Stimulated activated CD4-positive, alpha-beta T cell treated with anti-CD3 and anti-CD28 coated beads, Interleukin-15, amount 100 ng/mL, for 24 hours (primary cell): ENCODE measurements around the gene MYO1B.
"Not testable (repeated sequence)": the region's sequence is repeated elsewhere in the genome, so short reads cannot be mapped to it uniquely, and the experiment has no call there.

Experiments
- DNase-seq: peaks from one replicate; pipeline ENCODE4 v3.0.0-alpha.2; 2020

Gene MYO1B

DNA sequence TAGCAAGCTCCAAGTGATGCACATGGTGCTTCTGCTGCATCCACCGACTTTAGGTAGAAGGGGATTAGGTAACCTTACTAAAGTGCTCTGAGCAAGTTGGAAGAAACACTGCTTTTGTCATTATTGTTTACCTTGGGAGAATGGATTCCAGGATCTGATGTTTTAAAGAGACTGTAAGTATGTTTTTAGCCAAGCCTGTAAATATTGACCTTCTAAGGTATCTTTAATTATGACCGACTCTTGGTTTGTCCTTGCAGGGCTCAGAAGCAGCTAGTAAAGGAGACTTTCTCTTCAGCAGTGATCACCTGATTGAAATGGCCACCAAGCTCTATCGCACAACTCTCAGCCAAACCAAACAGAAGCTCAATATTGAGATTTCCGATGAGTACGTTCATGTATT lies 170.7 kb downstream of the MYO1B start:
- no peak for DNase-seq

DNA sequence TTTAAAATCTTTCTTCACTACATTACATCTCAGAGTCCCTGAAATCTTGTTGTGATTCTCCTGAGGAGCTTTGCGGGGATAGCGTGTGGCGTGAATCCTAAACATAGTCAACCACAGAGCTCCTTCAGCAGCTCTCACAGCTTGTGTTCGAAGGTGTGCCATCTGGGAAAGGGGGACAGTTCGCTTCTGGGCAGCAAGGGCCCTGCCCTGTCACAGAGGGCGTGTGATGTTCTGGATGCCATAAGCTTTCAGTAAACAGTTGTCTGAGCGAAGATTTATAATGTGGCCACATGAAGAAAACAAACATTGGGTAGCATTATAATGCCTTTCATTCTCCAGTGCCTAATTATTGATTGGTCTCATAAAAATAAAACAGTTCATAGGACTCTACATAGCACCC lies 172.5 kb downstream of the MYO1B start:
- DNase-seq, result no peak

DNA sequence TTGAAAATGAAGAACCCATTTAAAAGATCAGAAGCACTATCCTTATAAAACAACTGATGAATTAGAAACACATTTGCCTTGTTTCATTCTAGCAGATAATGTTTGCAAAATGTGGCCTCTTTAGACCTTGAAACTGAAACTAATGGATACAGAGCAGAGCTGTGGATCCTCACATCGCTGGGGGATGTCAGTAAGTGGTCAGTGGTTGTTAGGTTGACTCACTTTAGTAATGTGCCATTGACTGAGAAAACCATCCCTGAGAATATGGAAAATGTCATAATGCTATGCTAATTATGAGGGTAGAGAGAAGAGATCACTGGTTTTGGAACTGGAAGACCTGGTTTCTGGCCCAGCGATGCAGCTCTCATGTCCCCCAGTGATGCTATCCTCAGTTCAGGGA lies 176.7 kb downstream of the MYO1B start:
- DNase-seq, result no peak

DNA sequence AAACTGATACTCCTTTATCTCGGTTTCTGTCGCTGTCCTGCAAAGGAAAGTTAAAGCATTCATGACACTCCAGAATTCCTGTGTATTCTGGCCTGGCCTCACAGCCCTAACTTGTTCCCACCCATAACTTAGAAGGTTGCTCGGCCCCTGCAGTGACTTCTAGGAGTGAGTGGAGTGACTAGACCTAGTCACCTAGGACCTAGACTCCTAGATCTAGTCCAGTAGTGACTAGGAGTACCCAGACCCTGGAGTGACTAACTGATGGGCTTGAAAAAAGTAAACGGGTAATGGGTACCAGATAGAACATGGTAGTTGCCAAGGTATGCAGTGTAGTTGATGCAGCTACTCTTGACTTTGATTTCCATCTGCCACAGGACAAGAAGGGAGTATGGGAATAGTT lies 181.8 kb downstream of the MYO1B start:
- DNase-seq, result no peak

DNA sequence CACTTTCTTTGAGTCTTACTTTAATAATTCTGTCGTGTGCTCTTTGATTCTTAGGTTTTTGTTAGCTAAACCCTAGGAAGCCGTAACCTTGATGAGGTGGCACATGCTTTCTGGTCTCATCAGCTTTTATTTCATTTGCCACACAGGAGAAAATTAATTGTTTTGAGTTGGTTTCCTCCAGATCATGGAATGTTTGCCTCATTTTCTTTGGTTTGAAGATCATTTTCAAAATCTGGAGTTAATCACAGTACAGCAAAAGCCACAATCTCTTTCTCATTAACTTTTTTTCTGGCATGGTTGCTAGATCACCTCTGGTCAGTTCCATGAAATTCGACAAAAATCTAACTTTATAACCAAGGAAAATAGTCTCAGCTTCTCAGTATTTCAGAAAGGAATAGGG lies 182.9 kb downstream of the MYO1B start:
- DNase-seq, result no peak

DNA sequence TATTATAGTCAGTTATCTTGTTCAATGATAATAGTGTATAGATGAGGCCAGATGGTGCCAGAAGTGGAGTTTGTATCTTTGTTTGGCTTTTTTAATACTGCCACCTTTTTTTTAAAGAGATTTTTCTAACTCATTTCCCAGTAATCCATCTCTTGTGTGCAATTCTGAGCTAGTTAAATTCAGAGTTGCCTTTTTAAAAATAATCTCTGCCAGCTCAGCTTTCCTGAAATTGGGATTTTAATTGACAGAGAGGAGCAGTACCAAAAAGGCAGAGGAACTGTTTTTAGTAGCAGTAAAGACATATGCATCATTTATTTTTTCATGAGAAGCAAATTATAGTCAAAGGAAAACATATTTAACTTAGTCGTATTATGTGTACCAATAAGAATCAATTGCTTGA lies 185.3 kb downstream of the MYO1B start:
- no peak for DNase-seq

DNA sequence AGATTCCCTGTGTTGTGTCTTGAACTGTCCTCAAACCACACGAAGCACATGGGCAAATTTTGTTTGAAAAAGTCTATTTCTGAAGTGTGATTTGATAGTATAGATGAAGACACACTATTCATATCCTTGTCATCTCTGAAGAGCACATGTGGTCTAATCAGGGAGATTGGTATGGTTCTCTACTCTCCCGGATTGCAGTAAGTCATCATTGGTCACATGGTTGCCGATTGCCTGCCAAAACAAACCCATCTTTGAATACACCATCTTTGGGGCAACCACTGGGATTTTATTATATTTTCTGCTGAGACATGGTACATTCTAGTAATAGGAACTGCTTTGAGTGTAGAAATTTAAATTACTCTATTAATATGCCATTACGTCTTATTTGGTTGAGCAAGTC lies 186.9 kb downstream of the MYO1B start:
- no peak for DNase-seq

DNA sequence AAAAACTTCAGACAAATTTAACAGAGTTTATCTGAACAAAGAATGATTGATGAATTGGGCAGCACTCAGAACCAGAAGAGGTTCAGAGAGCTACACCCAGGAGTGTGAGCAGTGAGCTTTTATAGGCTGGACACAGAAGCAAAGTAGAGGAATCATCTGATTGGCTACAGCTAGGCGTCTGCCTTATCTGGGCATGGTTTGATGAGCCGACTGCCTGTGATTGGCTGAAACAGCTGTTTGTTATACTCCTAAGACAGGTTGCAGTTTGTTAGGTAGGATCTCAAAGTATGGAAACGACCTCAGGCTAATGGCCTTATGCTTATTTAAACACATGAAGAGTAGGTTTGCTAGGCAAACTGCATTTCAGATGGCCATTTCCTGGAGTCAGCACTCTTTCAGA lies 188.9 kb downstream of the MYO1B start:
- DNase-seq, result no peak

DNA sequence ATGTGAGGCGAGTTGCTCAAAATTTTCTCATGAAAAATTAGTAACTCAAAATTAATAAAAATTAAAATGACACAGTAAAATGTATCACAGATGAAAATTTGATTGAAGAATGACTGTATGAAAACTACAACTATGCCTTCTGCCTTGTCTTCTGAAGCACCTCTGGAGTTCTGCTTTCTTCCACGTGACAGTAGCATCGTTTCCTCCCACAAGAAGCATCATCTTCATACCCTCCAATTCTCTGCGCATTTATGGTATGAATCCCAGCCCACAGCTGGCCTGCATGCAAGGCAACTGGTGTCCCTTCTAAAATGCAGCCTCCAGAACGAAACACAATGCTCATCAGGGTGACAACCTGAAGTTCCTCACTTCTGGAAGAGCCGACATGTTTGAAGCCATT lies 189.9 kb downstream of the MYO1B start:
- no peak for DNase-seq

DNA sequence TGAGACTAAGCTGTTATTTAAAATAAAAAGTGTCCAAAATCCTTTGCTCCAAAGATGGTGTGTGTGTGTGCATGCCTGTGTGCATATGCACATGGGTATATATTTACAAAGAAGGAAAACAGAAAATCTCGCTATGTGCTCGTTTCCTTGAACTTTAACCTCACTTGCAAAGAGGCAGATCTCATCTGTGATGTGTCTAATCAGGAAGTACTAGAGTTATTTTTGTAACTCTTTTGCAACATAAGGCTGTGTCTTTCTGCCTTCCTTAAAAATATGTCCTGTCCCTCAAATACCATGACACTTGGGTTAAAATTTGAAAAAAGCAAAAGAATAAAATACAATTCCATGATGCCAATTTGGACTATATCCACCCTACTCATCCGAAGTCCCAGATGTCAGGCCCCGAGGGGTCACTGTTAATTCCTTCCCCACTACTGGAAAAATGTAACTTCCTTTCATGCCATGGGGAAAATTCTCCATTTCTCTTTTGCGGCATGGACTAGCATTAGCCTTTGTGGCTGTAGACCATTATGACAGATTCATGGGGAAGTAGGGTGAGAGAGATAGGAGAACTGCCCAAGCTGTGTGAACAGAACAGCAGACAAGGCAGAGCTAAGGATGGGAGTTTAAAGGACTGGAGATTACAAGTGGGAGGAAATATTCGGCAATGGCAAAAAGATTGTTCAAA lies 191.3 kb downstream of the MYO1B start:
- DNase-seq, result no peak

DNA sequence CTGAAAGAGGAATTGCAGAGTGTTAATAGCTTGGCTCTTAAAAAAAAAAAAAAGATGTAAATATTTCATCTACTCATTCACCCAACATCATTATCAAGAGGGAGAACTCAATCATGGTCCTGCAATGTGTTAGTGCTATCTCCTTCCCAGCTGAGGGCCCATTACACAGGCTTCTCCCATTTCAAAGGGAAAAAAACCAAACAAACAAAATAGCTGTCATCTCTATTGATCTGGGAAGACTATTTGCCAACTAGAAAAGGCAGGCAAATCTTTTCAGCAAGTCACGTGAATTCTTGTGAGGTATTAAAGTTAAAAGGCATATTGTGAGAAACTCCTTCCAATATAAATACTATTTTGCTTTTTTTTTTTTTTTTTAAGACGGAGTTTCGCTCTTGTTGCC lies 194.3 kb downstream of the MYO1B start:
- no peak for DNase-seq

DNA sequence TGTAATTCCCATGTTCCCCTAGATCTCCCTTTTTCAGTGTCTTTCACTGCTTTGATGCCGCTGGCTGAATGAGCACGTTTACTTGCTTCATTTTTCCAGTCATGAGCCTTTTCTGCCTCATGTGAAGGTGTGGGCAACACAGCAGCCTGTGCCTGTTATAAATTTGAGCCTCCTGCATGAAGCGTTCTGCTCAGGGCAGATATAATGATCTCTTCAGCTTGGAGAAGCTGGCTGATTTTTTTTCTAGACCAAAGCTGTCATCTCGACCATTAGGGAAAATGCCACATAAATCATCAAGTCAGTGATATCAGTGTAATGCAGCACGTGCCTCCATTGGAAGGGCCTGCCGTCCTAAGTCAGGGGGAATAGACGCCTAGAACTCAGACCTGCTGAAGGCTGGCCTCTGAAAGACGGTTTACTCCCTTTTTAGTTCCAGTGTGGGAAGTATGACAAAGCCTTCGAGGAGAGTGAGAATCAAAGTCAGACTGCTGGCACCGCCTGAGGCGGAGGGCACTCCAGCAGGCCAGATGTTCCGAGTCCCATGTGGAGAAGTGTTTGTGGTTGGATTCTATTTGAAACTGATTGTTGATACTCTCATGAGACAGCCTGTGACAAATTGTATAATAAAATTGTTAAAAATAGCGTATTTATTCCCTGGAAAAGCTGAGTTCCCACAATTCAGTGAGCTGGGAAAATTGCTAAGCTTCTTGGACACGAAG lies 196.5 kb downstream of the MYO1B start:
- no peak for DNase-seq

DNA sequence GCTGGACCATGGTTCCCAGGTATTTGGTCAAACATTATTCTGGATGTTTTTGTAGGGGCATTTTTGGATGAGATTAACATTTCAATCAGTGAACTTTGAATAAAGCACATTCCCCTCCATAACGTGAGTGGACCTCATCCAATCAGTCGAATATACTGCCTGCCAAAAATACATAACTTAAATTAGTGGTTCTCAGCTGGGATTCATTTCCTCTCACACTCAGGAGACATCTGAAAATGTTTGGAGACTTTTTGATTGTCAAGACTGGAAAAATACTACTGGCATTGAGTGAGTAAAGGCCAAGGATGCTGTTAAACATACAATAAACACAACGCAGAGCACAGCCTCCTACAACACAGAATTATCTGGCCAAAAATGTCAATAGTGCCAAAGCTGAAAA lies 198.2 kb downstream of the MYO1B start:
- DNase-seq, result no peak

DNA sequence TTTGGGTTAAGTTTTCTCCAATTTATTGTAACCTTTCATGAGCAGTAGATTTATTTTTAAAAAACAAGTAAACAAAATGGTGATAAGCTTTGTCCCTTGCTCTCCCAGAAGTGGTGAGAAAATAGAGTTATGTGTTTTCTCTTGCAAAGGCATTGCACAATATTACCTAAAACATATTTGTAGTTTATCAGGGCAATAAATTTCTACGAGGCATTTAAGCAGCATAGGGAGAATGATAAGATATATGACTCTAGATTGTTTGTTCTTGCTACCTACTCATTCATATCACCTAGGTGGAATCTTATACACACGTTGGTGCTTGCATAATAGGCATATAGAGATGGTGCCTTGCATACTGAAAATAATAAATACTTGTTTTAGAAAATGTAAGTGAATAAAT lies 201.7 kb downstream of the MYO1B start:
- DNase-seq, result no peak

DNA sequence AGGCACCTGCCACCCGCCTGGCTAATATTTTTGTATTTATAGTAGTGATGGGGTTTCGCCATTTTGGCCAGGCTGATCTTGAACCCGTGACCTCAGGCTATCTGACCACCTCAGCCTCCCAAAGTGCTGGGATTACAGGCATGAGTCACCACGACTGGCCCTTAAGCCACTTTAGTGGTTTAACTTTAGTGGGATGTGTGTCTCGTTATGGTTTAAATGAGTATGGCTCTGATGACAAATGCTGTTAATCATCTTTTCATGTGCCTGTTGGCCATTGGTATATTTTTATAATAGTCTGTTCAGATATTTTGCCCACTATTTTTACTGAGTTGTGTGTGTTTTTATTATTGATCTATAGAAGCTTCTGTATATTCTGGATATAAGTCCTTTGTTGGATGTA lies 205.9 kb downstream of the MYO1B start:
- DNase-seq, result no peak

DNA sequence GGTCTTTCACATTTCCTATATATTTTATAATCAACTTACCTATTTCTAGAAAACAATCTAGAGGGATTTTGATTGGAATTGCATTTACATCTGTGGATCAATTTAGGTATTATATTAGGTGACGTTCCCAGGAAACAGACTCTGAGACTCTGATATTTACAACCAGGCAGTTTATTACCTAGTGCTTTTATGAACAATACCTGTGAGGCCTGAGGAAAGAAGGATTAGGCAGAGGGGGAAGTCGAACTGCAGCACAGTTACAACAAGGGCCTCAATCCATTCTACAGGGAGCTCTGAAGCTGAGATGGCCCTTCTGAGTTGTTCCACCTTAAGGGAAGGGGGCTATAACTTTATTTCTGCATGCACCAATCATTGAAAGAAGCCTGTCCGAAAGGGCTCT lies 206.9 kb downstream of the MYO1B start:
- no peak for DNase-seq

DNA sequence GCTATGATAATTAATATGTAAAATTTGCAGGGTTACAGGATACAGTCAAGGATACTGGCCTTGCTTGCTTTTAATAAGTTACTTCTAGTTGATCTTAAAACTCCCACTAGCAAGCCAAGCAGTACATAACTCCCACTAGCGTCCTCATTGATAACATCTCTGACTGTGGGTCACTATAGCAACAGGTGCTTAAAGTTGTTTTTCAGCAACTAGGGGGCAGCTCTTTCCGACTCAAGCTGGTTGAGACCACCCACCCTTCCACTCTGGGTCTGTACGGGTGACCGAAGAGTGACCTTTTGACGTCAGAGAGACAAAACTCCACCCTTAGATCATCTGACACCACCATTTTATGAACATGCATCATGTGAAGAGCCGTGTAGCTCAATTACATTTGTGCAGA lies 208.6 kb downstream of the MYO1B start:
- no peak for DNase-seq

DNA sequence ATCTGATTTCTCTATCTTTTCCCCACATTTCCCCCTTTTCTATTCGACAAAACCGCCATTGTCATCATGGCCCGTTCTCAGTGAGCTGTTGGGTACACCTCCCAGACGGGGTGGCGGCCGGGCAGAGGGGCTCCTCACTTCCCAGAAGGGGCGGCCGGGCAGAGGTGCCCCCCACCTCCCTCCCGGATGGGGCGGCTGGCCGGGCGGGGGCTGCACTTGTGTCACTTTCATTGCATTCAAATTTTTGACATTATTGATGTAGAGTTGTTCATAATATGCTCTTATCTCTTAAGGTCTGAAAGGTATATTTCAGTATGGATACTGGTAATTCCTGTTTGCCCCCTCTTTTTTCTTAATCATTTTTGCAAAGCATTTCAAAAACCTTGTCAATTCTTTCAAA lies 211.3 kb downstream of the MYO1B start:
- DNase-seq, result not testable (repeated sequence)

DNA sequence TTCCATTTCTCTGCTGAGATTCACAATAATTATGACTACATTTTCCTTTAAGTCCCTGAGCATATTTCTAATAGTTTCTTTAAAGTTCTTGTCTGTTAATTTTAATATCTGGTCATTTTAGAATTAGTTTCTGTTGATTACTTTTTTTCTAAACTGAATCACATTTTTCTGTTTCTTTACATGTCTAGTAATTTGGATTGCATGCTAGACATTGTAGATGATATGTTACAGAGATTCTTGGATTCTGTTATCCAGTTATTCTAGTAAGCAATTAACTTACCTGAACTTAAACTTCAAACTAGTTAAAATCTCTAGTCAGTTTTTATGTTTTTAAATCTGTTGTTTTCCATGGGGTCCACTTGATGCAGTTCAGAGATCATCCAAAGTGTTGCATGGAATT lies 214.0 kb downstream of the MYO1B start:
- no peak for DNase-seq

DNA sequence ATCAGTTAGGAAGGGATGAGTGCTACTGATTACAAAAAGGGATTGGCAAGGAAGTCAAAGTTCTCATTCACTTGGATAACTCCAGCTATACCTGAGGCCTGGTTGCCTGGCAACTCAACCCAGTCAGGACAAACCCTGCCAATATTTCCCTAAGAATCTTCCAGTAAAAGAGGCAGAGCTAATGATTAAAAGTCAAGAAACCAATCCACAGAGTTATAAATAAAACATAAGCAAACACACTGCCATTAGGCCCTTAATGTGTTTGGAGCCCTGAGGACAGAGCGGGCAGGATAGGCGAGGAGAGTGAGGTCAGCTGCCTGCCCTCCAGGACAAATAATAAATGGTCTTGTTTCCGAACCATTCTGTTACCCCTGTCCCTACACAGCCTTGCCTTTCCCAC lies 217.2 kb downstream of the MYO1B start:
- no peak for DNase-seq

DNA sequence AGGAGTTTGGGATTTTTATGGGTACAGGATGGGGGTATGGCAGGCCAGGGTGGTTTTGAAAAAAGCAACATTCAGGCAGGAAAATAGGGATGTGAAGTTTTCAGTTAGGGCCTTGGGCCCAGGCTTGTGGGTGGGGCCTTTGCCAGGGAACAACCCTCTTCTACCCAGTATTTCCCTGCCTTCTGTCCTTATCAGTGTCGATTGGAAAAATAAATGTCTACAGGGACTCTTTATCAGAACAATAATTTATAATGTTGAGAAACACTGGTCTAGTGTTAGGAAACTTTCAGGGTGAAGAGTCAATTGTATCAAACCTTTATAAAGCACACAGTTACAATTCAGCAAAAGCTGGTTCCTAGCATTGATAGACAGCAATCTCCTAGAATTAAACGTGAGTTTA lies 218.6 kb downstream of the MYO1B start:
- no peak for DNase-seq

DNA sequence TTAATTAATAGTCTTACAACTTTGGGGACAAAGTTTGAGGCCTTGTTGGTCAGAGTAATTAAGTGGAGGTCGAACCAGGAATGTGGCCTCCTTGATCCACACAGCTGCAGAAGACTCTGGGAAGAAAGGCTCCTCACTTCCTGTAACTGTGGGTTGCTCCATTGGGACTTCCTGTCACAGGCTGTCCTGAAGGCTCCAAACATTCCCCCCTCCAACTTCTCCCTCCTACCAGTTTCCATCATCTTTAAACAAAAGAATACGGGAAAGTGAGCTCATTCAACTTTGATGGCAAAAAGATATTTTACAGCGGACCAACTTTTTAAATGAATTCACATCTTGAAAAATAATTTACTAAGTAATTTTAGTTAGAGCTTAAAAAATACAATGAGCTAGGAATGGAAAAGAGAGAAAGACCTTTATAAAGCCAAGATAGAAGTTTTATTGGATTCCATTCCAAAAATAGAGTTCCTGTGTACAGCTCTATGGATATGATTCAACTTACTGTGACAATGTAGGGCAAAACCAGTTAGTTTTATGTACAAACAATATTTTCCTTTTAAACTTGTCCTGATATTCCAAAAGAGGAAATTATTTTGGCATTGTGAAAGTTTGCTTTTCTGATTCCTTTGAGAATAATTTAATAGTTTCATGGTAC lies 220.7 kb downstream of the MYO1B start:
- no peak for DNase-seq

DNA sequence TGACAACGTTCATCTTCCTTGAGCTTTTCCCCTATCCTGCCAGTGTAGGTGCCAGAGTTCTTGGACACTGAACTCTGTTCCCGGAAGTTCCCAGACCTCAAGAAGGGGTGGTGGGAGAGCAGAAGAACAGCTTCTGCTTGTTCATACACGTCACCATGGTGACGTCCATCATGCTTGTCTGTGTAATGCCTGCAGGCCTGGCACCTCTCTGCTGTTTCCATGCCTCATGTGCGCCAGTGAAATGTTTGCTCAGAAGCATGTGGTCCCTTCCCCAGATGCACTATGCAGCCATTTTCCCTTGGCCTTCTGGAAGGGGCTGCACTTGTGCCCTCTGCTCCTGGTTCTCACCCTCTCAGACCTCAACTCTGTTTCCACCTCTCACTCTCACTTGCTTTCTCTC lies 221.9 kb downstream of the MYO1B start:
- DNase-seq, result no peak

DNA sequence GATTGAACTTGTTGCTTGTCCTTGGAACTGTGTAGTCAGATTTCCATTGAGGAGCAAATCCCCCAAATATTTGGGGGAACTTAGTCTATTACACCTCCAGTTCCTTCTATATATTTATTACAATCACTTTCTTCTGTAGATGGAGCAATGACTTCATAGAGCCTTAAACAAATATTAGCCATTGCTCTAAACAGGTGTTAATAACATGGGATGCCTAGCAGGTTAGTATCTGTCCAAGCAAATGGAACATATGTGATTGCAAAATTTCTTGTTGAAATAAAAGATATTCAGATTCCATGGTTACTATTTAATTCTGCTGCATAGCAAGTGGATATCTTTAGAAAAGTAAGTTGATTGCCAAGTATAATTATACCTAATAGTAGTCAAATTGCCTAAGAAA lies 225.1 kb downstream of the MYO1B start:
- DNase-seq, result no peak

DNA sequence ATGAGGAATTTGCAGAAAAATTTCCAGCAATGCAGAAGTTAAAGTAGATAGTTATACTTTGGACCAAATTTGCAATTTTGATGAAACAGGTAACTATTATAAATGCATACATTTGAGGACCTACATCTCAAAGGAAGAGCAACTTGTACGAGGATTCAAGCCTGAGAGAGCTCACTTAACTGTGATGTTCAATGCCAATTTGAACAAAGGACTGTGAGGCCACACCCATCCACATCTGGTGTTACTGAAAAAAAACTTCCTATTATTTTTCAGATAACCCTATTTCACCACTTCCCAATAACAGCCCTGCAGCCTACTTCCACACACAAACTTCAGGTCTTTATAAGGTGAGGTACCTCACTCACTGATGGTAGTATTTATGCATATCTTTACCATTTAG lies 229.3 kb downstream of the MYO1B start:
- no peak for DNase-seq
